HepG2 (cell line): ENCODE results near the gene LTA. TPM values are rescaled to one million over a fixed set of nuclear protein-coding genes. Genes with fewer than 3 reads are reported as not detected.

Experiments used
- ATAC-seq: fragments of 200-7000 bp; cut with Tn5 transposase; 3 replicates; pipeline ENCODE4 v1.9.1; 2020; ENCODE audit warnings: mild to moderate bottlenecking, moderate library complexity
- BruUV-seq: library from RNA; stranded (reverse); fragments of 400-500 nt; replicated peaks from 2 replicates; lab custom pipeline; 2021; lab: Mats Ljungman, UMichigan
- CTCF ChIA-PET: fragments of 300-600 bp; formaldehyde crosslinking; extraction: SDS; loops from one replicate; lab custom pipeline; 2021; ENCODE audit warnings: low total read pairs, inconsistent platforms, low intra/inter-chr PET ratio; lab: Yijun Ruan, JAX
- POLR2A ChIA-PET: fragments of 350-600 bp; sonication (Branson Sonifier 250); formaldehyde crosslinking; loops from one replicate; lab custom pipeline; 2020; ENCODE audit warnings: antibody characterized with exemption, inconsistent platforms; lab: Yijun Ruan, JAX
- DNase-seq: peaks from one replicate; pipeline ENCODE4 v3.0.0-alpha.2; 2015; ENCODE audit warnings: low spot score
- FAIRE-seq: peaks from 3 replicates; lab custom pipeline; 2011; peaks lifted over from hg19 to GRCh38; lab: Jason Lieb, UNC
- H2AFZ ChIP-seq: one replicate; pipeline ENCODE4 v1.6.1; 2011; ENCODE audit warnings: low read length, inconsistent platforms
- H3K27ac ChIP-seq: fragments of 300-600 bp; 3 replicates; pipeline ENCODE4 v1.8.0; 2011; ENCODE audit warnings: mixed run types, mild to moderate bottlenecking, mixed read lengths, low read length, inconsistent platforms; ENCODE audit not compliant: insufficient read depth; ENCODE audit errors: extremely low read length
- H3K27me3 ChIP-seq, 2 experiments: fragments of 200-600 bp in 1 of 2; 2 replicates in 1 of 2; 3 replicates in 1 of 2; pipeline versions ENCODE4 v1.6.0 to v1.8.0; 2011; ENCODE audit warnings: low read length in 2 of 2, mild to moderate bottlenecking in 2 of 2, moderate library complexity in 2 of 2, inconsistent platforms in 1 of 2; ENCODE audit not compliant: insufficient read depth in 2 of 2, control insufficient read depth in 1 of 2
- H3K36me3 ChIP-seq, 2 experiments: fragments of 200-600 bp in 1 of 2; replicated peaks in 1 of 2; 2 replicates in 1 of 2; 3 replicates in 1 of 2; pipeline versions ENCODE4 v1.5.1 to v1.8.0; 2011; ENCODE audit warnings: low read length in 2 of 2, inconsistent platforms in 1 of 2; ENCODE audit not compliant: insufficient read depth in 2 of 2, control insufficient read depth in 1 of 2
- H3K4me1 ChIP-seq: 2 replicates; pipeline ENCODE4 v1.5.1; 2012; ENCODE audit warnings: low read length, inconsistent platforms; ENCODE audit not compliant: insufficient read depth
- H3K4me2 ChIP-seq: 2 replicates; pipeline ENCODE4 v1.6.0; 2011; ENCODE audit warnings: low read depth, low read length, inconsistent platforms
- H3K4me3 ChIP-seq, 3 experiments: fragments of 200-600 bp in 1 of 3; sonication (generic), shearing (Covaris generic) in 1 of 3; replicated peaks in 1 of 3; 2 replicates each; pipeline ENCODE4 v1.5.1; 2011 to 2016; ENCODE audit warnings: low read length in 3 of 3, inconsistent platforms in 2 of 3, low read depth in 2 of 3, mild to moderate bottlenecking in 2 of 3, control low read depth in 1 of 3, mixed read lengths in 1 of 3; ENCODE audit not compliant: insufficient read depth in 1 of 3
- H3K79me2 ChIP-seq: one replicate; pipeline ENCODE4 v1.6.1; 2011; ENCODE audit warnings: low read length, inconsistent platforms; ENCODE audit not compliant: insufficient read depth
- H3K9ac ChIP-seq: 2 replicates; pipeline ENCODE4 v1.6.0; 2011; ENCODE audit warnings: mild to moderate bottlenecking, low read depth, low read length, inconsistent platforms; ENCODE audit not compliant: insufficient read depth
- H3K9me3 ChIP-seq: 2 replicates; pipeline ENCODE4 v1.5.1; 2012; ENCODE audit warnings: mild to moderate bottlenecking, low read length
- H4K20me1 ChIP-seq: 2 replicates; pipeline ENCODE4 v1.6.0; 2011; ENCODE audit warnings: inconsistent platforms, mild to moderate bottlenecking, low read length, moderate library complexity; ENCODE audit not compliant: insufficient read depth
- GRHL1 ChIP-seq: sonication (generic); formaldehyde crosslinking; conservative IDR thresholded peaks from 2 replicates; pipeline ENCODE4 v1.8.0; 2022; ENCODE audit warnings: missing genetic modification reagents
- POLR2G ChIP-seq: fragments of 200-400 bp; formaldehyde crosslinking; IDR thresholded peaks from 2 replicates; pipeline ENCODE4 v1.6.1; 2018; ENCODE audit warnings: mild to moderate bottlenecking, low read depth, low read length, moderate library complexity
- SRY ChIP-seq: sonication (generic); formaldehyde crosslinking; IDR thresholded peaks from 2 replicates; pipeline ENCODE4 v1.8.0; 2022; ENCODE audit warnings: mild to moderate bottlenecking, missing genetic modification reagents
- ZBTB10 ChIP-seq: sonication (generic); formaldehyde crosslinking; IDR thresholded peaks from 2 replicates; pipeline ENCODE4 v1.4.0; 2020; ENCODE audit warnings: missing genetic modification reagents, borderline replicate concordance
- ZNF136 ChIP-seq: sonication (generic); formaldehyde crosslinking; IDR thresholded peaks from 2 replicates; pipeline ENCODE4 v1.8.1; 2022; ENCODE audit warnings: low read depth, mild to moderate bottlenecking, moderate library complexity, missing genetic modification reagents
- ZNF280D ChIP-seq: sonication (generic); formaldehyde crosslinking; IDR thresholded peaks from 2 replicates; pipeline ENCODE4 v1.5.1; 2020; ENCODE audit warnings: mild to moderate bottlenecking, missing genetic modification reagents
- ZNF282 ChIP-seq: fragments of 450-650 bp; IDR thresholded peaks from 2 replicates; pipeline ENCODE4 v1.6.1; 2018; ENCODE audit not compliant: partially characterized antibody
- ZNF296 ChIP-seq: sonication (generic); formaldehyde crosslinking; conservative IDR thresholded peaks from 2 replicates; pipeline ENCODE4 v1.5.0; 2020; ENCODE audit warnings: mild to moderate bottlenecking, missing genetic modification reagents
- ZNF326 ChIP-seq: sonication (generic); formaldehyde crosslinking; IDR thresholded peaks from 2 replicates; pipeline ENCODE4 v1.4.0; 2020; ENCODE audit warnings: missing genetic modification reagents, borderline replicate concordance
- ZNF724P ChIP-seq: sonication (generic); formaldehyde crosslinking; IDR thresholded peaks from 2 replicates; pipeline ENCODE4 v1.8.0; 2022; ENCODE audit warnings: missing genetic modification reagents, borderline replicate concordance
- ZNF816 ChIP-seq: sonication (generic); formaldehyde crosslinking; IDR thresholded peaks from 2 replicates; pipeline ENCODE4 v1.8.0; 2022; ENCODE audit warnings: missing genetic modification reagents, mild to moderate bottlenecking, borderline replicate concordance
- WGBS: methylation state at CpG from one replicate; pipeline ENCODE4 v1.1.6; 2017; ENCODE audit warnings: low lambda C conversion rate; 5-methylcytosine and 5-hydroxymethylcytosine counted together
- in situ Hi-C: cut with HindIII; loops from 2 replicates; pipeline ENCODE4 v1.10.0; 2017; ENCODE audit warnings: low pct_unique_long_range_greater_than_20kb; ENCODE audit not compliant: extremely low pct_ligation_motif_present
- intact Hi-C: fragments of 100-400 bp; cut with micrococcal nuclease; formaldehyde crosslinking; loops from one replicate; pipeline ENCODE4 v1.10.0; 2022; ENCODE audit not compliant: unreplicated experiment
- polyA plus RNA-seq, 8 experiments: library from polyadenylated mRNA; depleted of rRNA in 3 of 8; stranded (reverse) in 7 of 8; unstranded in 1 of 8; fragments of >200 nt; fragmentation: Illumina TruSeq in 4 of 8; extraction: Trizol in 4 of 8; gene quantifications; 2 replicates each; pipeline versions ENCODE4 v1.2.1 to v1.2.3, GENCODE V29; 2011 to 2016; ENCODE audit warnings: low read depth in 4 of 8, missing spikeins in 1 of 8, mixed read lengths in 1 of 8; ENCODE audit not compliant: insufficient read depth in 1 of 8
- total RNA-seq, 5 experiments: library from RNA; depleted of rRNA; stranded (reverse); fragments of >200 nt; fragmentation: Illumina TruSeq; extraction: Trizol; gene quantifications; 2 replicates each; pipeline ENCODE4 v1.2.3, GENCODE V29; 2016; ENCODE audit warnings: low read depth in 1 of 5
- TF ChIP-seq, protein P1 (sequence below): sonication (generic); formaldehyde crosslinking; IDR thresholded peaks from 2 replicates; pipeline ENCODE4 v1.4.0; 2020; ENCODE audit warnings: missing genetic modification reagents
- TF ChIP-seq, protein P2 (sequence below): sonication (generic); formaldehyde crosslinking; IDR thresholded peaks from 2 replicates; pipeline ENCODE4 v1.4.0; 2020; ENCODE audit warnings: missing genetic modification reagents, mild to moderate bottlenecking, borderline replicate concordance

Gene LTA
- total and polyA plus RNA-seq, 2 of the 13 experiments (the other 11 are each of a cell fraction or from before 2014, with no cell fraction given) = 0.09 TPM; not detected in 1

GRCh38 chr6:31579119-31579505 is 7.0 kb downstream of the LTA start:
- Histone ChIP-seq H3K79me2 (no peaks in the 10 kb centered on the region), H3K9ac (no peak overlapping the region), H4K20me1 (no peaks in the 10 kb centered on the region), H3K4me3 (no peak overlapping the region), H3K27ac (no peak overlapping the region), H3K4me2 (no peak overlapping the region), H3K4me1 (peaks cover 25% of the 10 kb centered on the region), H3K9me3 (no peaks in the 10 kb centered on the region), H3K36me3 (no peaks in the 10 kb centered on the region), H3K27me3 (peaks cover 15 to 83% of the 10 kb centered on the region in 2 experiments), H2AFZ (no peak overlapping the region)
- ATAC-seq (no peak), FAIRE-seq (no peak), DNase-seq (no peak)
- in situ Hi-C loops = no loop called here
- intact Hi-C loops = no loop called here
- ChIA-PET CTCF (no interaction called here), POLR2A (interaction anchor here (1.9 kb wide), 1 partner anchor 19 kb away, joined by 4 read pairs; no protein-coding TSS in a partner anchor)
- WGBS = 55% methylated on average over 3 of the region's 3 CpGs
- no TSS peak for BruUV-seq
- TF ChIP-seq, protein P1, sequence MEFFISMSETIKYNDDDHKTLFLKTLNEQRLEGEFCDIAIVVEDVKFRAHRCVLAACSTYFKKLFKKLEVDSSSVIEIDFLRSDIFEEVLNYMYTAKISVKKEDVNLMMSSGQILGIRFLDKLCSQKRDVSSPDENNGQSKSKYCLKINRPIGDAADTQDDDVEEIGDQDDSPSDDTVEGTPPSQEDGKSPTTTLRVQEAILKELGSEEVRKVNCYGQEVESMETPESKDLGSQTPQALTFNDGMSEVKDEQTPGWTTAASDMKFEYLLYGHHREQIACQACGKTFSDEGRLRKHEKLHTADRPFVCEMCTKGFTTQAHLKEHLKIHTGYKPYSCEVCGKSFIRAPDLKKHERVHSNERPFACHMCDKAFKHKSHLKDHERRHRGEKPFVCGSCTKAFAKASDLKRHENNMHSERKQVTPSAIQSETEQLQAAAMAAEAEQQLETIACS = no peak
- TF ChIP-seq ZNF280D (CRISPR knock-in tag) = no peak
- no peak for TF ChIP-seq ZNF296
- TF ChIP-seq ZNF136 (CRISPR knock-in tag) = no peak
- TF ChIP-seq, protein P2, sequence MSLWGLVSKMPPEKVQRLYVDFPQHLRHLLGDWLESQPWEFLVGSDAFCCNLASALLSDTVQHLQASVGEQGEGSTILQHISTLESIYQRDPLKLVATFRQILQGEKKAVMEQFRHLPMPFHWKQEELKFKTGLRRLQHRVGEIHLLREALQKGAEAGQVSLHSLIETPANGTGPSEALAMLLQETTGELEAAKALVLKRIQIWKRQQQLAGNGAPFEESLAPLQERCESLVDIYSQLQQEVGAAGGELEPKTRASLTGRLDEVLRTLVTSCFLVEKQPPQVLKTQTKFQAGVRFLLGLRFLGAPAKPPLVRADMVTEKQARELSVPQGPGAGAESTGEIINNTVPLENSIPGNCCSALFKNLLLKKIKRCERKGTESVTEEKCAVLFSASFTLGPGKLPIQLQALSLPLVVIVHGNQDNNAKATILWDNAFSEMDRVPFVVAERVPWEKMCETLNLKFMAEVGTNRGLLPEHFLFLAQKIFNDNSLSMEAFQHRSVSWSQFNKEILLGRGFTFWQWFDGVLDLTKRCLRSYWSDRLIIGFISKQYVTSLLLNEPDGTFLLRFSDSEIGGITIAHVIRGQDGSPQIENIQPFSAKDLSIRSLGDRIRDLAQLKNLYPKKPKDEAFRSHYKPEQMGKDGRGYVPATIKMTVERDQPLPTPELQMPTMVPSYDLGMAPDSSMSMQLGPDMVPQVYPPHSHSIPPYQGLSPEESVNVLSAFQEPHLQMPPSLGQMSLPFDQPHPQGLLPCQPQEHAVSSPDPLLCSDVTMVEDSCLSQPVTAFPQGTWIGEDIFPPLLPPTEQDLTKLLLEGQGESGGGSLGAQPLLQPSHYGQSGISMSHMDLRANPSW (CRISPR knock-in tag) = no peak
- TF ChIP-seq ZBTB10 (CRISPR knock-in tag) = no peak
- no peak for TF ChIP-seq ZNF282
- no peak for TF ChIP-seq ZNF326 (CRISPR knock-in tag)
- TF ChIP-seq ZNF724P (CRISPR knock-in tag) = no peak
- no peak for TF ChIP-seq ZNF816
- TF ChIP-seq POLR2G = no peak
- TF ChIP-seq GRHL1 (CRISPR knock-in tag) = no peak
- no peak for TF ChIP-seq SRY (CRISPR knock-in tag)
